ENCODE results near the gene FRMD6.

The FRMD6 gene

GRCh38 chr14:51774209-51774608, 122.5 kb downstream of the FRMD6 start:
- Histone ChIP-seq H3K36me3 (no peaks in the 10 kb centered on the region), H3K4me3 (no peak overlapping the region), H3K27ac (no peak overlapping the region), H3K9me3 (no peaks in the 10 kb centered on the region), H3K4me1 (peaks cover 0 to 4% (median 1%) of the 10 kb centered on the region in 4 donors), H3K27me3 (no peaks in the 10 kb centered on the region)
- intact Hi-C loops (cut with DNase I; ENCODE audit: low total_unique reads) = no loop called here
- TF ChIP-seq, protein P1, sequence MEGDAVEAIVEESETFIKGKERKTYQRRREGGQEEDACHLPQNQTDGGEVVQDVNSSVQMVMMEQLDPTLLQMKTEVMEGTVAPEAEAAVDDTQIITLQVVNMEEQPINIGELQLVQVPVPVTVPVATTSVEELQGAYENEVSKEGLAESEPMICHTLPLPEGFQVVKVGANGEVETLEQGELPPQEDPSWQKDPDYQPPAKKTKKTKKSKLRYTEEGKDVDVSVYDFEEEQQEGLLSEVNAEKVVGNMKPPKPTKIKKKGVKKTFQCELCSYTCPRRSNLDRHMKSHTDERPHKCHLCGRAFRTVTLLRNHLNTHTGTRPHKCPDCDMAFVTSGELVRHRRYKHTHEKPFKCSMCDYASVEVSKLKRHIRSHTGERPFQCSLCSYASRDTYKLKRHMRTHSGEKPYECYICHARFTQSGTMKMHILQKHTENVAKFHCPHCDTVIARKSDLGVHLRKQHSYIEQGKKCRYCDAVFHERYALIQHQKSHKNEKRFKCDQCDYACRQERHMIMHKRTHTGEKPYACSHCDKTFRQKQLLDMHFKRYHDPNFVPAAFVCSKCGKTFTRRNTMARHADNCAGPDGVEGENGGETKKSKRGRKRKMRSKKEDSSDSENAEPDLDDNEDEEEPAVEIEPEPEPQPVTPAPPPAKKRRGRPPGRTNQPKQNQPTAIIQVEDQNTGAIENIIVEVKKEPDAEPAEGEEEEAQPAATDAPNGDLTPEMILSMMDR (IDR thresholded peaks at IDR 0.05) = no peak
- no peak for DNase-seq

GRCh38 chr14:51776102-51776894, 124.6 kb downstream of the FRMD6 start:
- intact Hi-C loops (cut with DNase I; ENCODE audit: low total_unique reads) = no loop called here
- Histone ChIP-seq H3K9me3 (no peaks in the 10 kb centered on the region), H3K27me3 (no peaks in the 10 kb centered on the region), H3K36me3 (no peaks in the 10 kb centered on the region), H3K4me1 (peaks cover 0 to 10% (median 1%) of the 10 kb centered on the region in 4 donors), H3K4me3 (no peak overlapping the region), H3K27ac (no peak overlapping the region)
- TF ChIP-seq, protein P1 (IDR thresholded peaks at IDR 0.05) = peak; percentile 42 to 48
- DNase-seq = peak in 1 of 2 donors; percentile 24

GRCh38 chr14:51780006-51780692, 128.4 kb downstream of the FRMD6 start:
- DNase-seq = peak; percentile 73 to 81
- Histone ChIP-seq H3K36me3 (no peaks in the 10 kb centered on the region), H3K9me3 (no peaks in the 10 kb centered on the region), H3K27me3 (no peaks in the 10 kb centered on the region), H3K4me3 (no peak overlapping the region), H3K27ac (no peak overlapping the region), H3K4me1 (peaks cover 0 to 10% (median 1%) of the 10 kb centered on the region in 4 donors)
- TF ChIP-seq, protein P1 (IDR thresholded peaks at IDR 0.05) = peak; percentile 79 to 86
- intact Hi-C loops (cut with DNase I; ENCODE audit: low total_unique reads) = no loop called here
